Activated CD4-positive, alpha-beta T cell treated with anti-CD3 and anti-CD28 coated beads for 36 hours (primary cell): ENCODE measurements around the gene ACADL. TPM values are rescaled to one million over a fixed set of nuclear protein-coding genes. Genes with fewer than 3 reads are reported as not detected.

ENCODE experiments used
- total RNA-seq, 2 experiments: library from RNA; stranded (reverse); gene quantifications; one replicate each; pipeline ENCODE4 v1.2.3, GENCODE V29; 2021

Gene ACADL
- total RNA-seq, 2 experiments from 2014 or later = not detected

Other genes with a start within 250 kb of the ACADL start
- 10 to 100 TPM; 33.2 to 53.8 TPM for gene RPE, start 222.8 kb downstream of the ACADL start, total RNA-seq
- gene KANSL1L, start 54.0 kb downstream of the ACADL start, total RNA-seq = 1 to 10 TPM; 4.5 to 6.0 TPM
- gene MYL1, start 89.7 kb upstream of the ACADL start, total RNA-seq = not detected